Calu3 (cell line): ENCODE data around the gene GHR. TPM values are rescaled to one million over a fixed set of nuclear protein-coding genes. Genes with fewer than 3 reads are reported as not detected.

ENCODE experiments used
- BruUV-seq: library from RNA; stranded (reverse); fragments of 400-500 nt; replicated peaks from 2 replicates; lab custom pipeline; 2021; lab: Mats Ljungman, UMichigan
- CTCF ChIA-PET: fragments of 300-600 bp; sonication (Branson Sonifier 250); formaldehyde crosslinking; loops from one replicate; lab custom pipeline; 2022; ENCODE audit warnings: antibody characterized with exemption; lab: Charles Lee
- DNase-seq: peaks from one replicate; pipeline ENCODE4 v3.0.0; 2022
- H3K27ac Mint-ChIP-seq: one replicate; pipeline ENCODE4 v1.8.0; 2022; ENCODE audit warnings: mixed read lengths; ENCODE audit not compliant: unreplicated experiment
- H3K27me3 Mint-ChIP-seq: one replicate; pipeline ENCODE4 v1.8.0; 2022; ENCODE audit warnings: mixed read lengths; ENCODE audit not compliant: unreplicated experiment
- H3K36me3 Mint-ChIP-seq: one replicate; pipeline ENCODE4 v1.8.0; 2022; ENCODE audit warnings: mild to moderate bottlenecking, moderate library complexity, mixed read lengths; ENCODE audit not compliant: insufficient read depth, unreplicated experiment
- H3K4me1 Mint-ChIP-seq: one replicate; pipeline ENCODE4 v1.8.0; 2022; ENCODE audit warnings: mild to moderate bottlenecking, low read depth, mixed read lengths; ENCODE audit not compliant: unreplicated experiment
- H3K4me3 Mint-ChIP-seq: one replicate; pipeline ENCODE4 v1.8.0; 2022; ENCODE audit warnings: mild to moderate bottlenecking, low read depth, moderate library complexity, mixed read lengths; ENCODE audit not compliant: unreplicated experiment
- H3K9me3 Mint-ChIP-seq: one replicate; pipeline ENCODE4 v1.8.0; 2022; ENCODE audit warnings: low read depth, mixed read lengths; ENCODE audit not compliant: unreplicated experiment
- CTCF ChIP-seq: fragments of 200-600 bp; IDR thresholded peaks from one replicate; pipeline ENCODE4 v1.8.0; 2022; ENCODE audit warnings: antibody characterized with exemption; ENCODE audit not compliant: unreplicated experiment
- intact Hi-C: fragments of 100-400 bp; cut with micrococcal nuclease; formaldehyde crosslinking; loops from one replicate; pipeline ENCODE4 v1.10.0; 2022; ENCODE audit not compliant: unreplicated experiment
- total RNA-seq: library from RNA; stranded (reverse); gene quantifications from 2 replicates; pipeline ENCODE4 v1.2.3, GENCODE V29; 2022

The GHR gene
- total RNA-seq, 1 experiment from 2014 or later: 0.45 TPM

GRCh38 chr5:42612750-42613366, 189.6 kb downstream of the GHR start:
- no peaks in the 10 kb centered on the region for H3K36me3 Mint-ChIP-seq
- BruUV-seq: no TSS peak

GRCh38 chr5:42614509-42614908, 191.3 kb downstream of the GHR start:
- no peak for DNase-seq
- Mint-ChIP-seq H3K27ac (no peak overlapping the region), H3K9me3 (no peaks in the 10 kb centered on the region), H3K4me1 (no peaks in the 10 kb centered on the region), H3K36me3 (no peaks in the 10 kb centered on the region), H3K27me3 (peaks cover 61% of the 10 kb centered on the region), H3K4me3 (no peak overlapping the region)
- CTCF ChIA-PET: no interaction called here
- no TSS peak for BruUV-seq
- intact Hi-C loops: no loop called here
- TF ChIP-seq CTCF: no peak

More at GRCh38 chr5:42612750-42613366, 189.6 kb downstream of the GHR start:
- intact Hi-C loops: no loop called here
- TF ChIP-seq CTCF: no peak
- DNase-seq: no peak
- H3K4me1 Mint-ChIP-seq: no peaks in the 10 kb centered on the region
- no peak overlapping the region for H3K27ac Mint-ChIP-seq
- H3K4me3 Mint-ChIP-seq: no peak overlapping the region
- H3K27me3 Mint-ChIP-seq: peaks cover 65% of the 10 kb centered on the region
- no peaks in the 10 kb centered on the region for H3K9me3 Mint-ChIP-seq
- CTCF ChIA-PET: no interaction called here

DNA sequence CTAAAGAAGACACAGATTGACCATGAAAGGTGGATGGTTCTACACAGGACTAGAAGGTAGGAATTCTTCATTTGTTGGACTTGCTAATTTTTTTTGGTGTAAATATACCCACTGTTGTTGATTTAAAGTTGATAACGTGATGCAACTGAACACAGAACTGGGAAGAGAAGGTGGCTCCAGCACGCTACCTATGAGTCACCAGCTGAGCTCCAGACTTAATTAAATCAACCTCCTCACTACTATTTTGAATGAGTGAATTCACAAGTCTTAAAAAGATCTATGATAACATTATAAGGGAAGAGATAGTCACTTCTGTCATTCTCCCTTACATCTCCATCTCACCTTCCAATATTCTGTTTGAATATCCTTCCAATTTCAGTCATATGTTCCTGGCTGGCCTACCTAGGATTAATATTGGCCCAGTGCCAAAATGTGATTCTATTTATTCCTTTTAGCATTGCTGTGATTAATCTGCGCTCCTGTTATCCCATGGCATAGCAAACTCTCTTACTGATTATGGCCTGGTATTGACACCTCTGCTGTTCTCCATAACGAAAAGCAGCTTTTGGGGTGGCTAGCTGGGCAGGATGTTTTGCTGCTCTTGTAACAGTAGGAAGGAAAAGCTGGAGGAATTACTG, 197.5 kb downstream of the GHR start:
- H3K9me3 Mint-ChIP-seq: no peaks in the 10 kb centered on the region
- no TSS peak for BruUV-seq
- no peak for TF ChIP-seq CTCF
- no peaks in the 10 kb centered on the region for H3K36me3 Mint-ChIP-seq
- H3K4me1 Mint-ChIP-seq: no peaks in the 10 kb centered on the region
- CTCF ChIA-PET: no interaction called here
- no peak overlapping the region for H3K4me3 Mint-ChIP-seq
- H3K27ac Mint-ChIP-seq: no peak overlapping the region
- no peak for DNase-seq
- intact Hi-C loops: no loop called here
- H3K27me3 Mint-ChIP-seq: peaks cover 31% of the 10 kb centered on the region

DNA sequence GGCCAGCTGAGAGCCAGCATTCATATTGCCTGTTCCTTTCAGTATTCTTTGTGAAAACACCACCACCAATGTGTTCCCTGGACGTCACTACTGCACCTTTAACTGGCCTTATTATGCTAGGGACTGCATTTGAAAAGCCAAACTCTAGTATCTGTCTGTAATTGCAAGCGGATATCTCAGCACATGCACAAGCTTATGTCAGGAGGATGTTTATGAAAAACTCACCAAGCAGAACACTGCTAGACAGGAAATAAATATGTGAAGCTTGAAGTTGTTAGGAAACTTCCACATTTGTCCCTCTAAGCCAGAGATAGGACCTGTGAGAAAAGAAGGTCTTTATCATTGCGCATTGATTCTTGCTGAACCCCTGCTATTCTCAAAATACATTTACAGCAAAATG, 198.0 kb downstream of the GHR start:
- Mint-ChIP-seq H3K36me3 (no peaks in the 10 kb centered on the region), H3K9me3 (no peaks in the 10 kb centered on the region), H3K27me3 (peaks cover 25% of the 10 kb centered on the region), H3K4me3 (no peak overlapping the region), H3K4me1 (no peaks in the 10 kb centered on the region), H3K27ac (no peak overlapping the region)
- CTCF ChIA-PET: no interaction called here
- BruUV-seq: no TSS peak
- no peak for DNase-seq
- TF ChIP-seq CTCF: no peak
- intact Hi-C loops: no loop called here
